Measurements from ENCODE around the gene SLC25A28. TPM values are rescaled to one million over a fixed set of nuclear protein-coding genes. Genes with fewer than 3 reads are reported as not detected.
A peak's percentile ranks its signal among the peaks of the same experiment; 100 is the strongest.

SLC25A28 gene
- 16.0 and 18.4 TPM in 2 replicates for total RNA-seq

- peak within 1 kb of the TSS; percentile 69 for H3K4me3 ChIP-seq (ENCODE audit: low read depth, low read length)
- TF ChIP-seq CTCF (IDR thresholded peaks at IDR 0.05; ENCODE audit: insufficient read depth, low read depth, low read length): no peak
- peak; percentile 100 for DNase-seq (ENCODE audit: low read depth)
These were observed at the start of gene SLC25A28 for GRCh38 chr10:99619851-99620710. Gene SLC25A28 (minus strand): TSS chr10:99620439. CDS start chr10:99620335, 104 bp downstream.

- no peak overlapping the region for H3K4me3 ChIP-seq (ENCODE audit: low read depth, low read length)
- peak; percentile 69 for DNase-seq (ENCODE audit: low read depth)
- no peak for TF ChIP-seq CTCF (IDR thresholded peaks at IDR 0.05; ENCODE audit: insufficient read depth, low read depth, low read length)
These were observed 47.0 kb upstream of the SLC25A28 start for GRCh38 chr10:99667108-99667751.

- TF ChIP-seq CTCF (IDR thresholded peaks at IDR 0.05; ENCODE audit: insufficient read depth, low read depth, low read length): no peak
- DNase-seq (ENCODE audit: low read depth): no peak
- H3K4me3 ChIP-seq (ENCODE audit: low read depth, low read length): no peak overlapping the region
These were observed 45.1 kb upstream of the SLC25A28 start for GRCh38 chr10:99665304-99665703.

GRCh38 chr10:99661377-99661763, 41.1 kb upstream of the SLC25A28 start:
- peak overlapping the region; percentile 17 for H3K4me3 ChIP-seq (ENCODE audit: low read depth, low read length)
- DNase-seq (ENCODE audit: low read depth): peak; percentile 89
- TF ChIP-seq CTCF (IDR thresholded peaks at IDR 0.05; ENCODE audit: insufficient read depth, low read depth, low read length): no peak

GRCh38 chr10:99660662-99661376, 40.6 kb upstream of the SLC25A28 start:
- peak; percentile 20 for DNase-seq (ENCODE audit: low read depth)
- H3K4me3 ChIP-seq (ENCODE audit: low read depth, low read length): peak overlapping the region; percentile 17
- no peak for TF ChIP-seq CTCF (IDR thresholded peaks at IDR 0.05; ENCODE audit: insufficient read depth, low read depth, low read length)

GRCh38 chr10:99659868-99660366, 39.7 kb upstream of the SLC25A28 start:
- peak overlapping the region; percentile 82 for H3K4me3 ChIP-seq (ENCODE audit: low read depth, low read length)
- no peak for TF ChIP-seq CTCF (IDR thresholded peaks at IDR 0.05; ENCODE audit: insufficient read depth, low read depth, low read length)
- DNase-seq (ENCODE audit: low read depth): peak; percentile 6
